NCI-H748 (cell line): Measurements from ENCODE around the gene GALNT4.

ENCODE experiments used
- DNase-seq: peaks from one replicate; lab custom pipeline; 2025; ENCODE audit not compliant: unreplicated experiment; lab: John Stamatoyannopoulos, UW

GALNT4 gene

GRCh38 chr12:89494411-89495231, 30.0 kb downstream of the GALNT4 start:
- DNase-seq = no peak

GRCh38 chr12:89493670-89494302, 30.8 kb downstream of the GALNT4 start:
- no peak for DNase-seq

GRCh38 chr12:89492883-89493282, 31.7 kb downstream of the GALNT4 start:
- DNase-seq = no peak

GRCh38 chr12:89490922-89491321, 33.7 kb downstream of the GALNT4 start:
- no peak for DNase-seq

- DNase-seq = no peak
These were observed 38.3 kb downstream of the GALNT4 start for GRCh38 chr12:89486264-89486663.

GRCh38 chr12:89484470-89484869, 40.1 kb downstream of the GALNT4 start:
- no peak for DNase-seq

GRCh38 chr12:89481213-89481914, 43.2 kb downstream of the GALNT4 start:
- DNase-seq = no peak

- DNase-seq = peak; percentile 3
These were observed 44.6 kb downstream of the GALNT4 start for GRCh38 chr12:89479982-89480381.

- DNase-seq = no peak
These were observed 46.8 kb downstream of the GALNT4 start for GRCh38 chr12:89477633-89478279.

GRCh38 chr12:89476904-89477595, 47.5 kb downstream of the GALNT4 start:
- DNase-seq = no peak

- DNase-seq = no peak
These were observed 48.4 kb downstream of the GALNT4 start for GRCh38 chr12:89476232-89476631.

GRCh38 chr12:89475203-89475990, 49.2 kb downstream of the GALNT4 start:
- DNase-seq = no peak

- no peak for DNase-seq
These were observed 50.0 kb downstream of the GALNT4 start for GRCh38 chr12:89474615-89475014.
